Pancreas (tissue), 10 donors: Measurements from ENCODE around the gene OR51B2. TPM values are rescaled to one million over a fixed set of nuclear protein-coding genes. Genes with fewer than 3 reads are reported as not detected.

Source experiments
- ATAC-seq, 4 donors: fragments of 200-7000 bp; cut with Tn5 transposase; one replicate each; pipeline versions ENCODE4 v1.8.0 to v1.9.1; 2020; ENCODE audit warnings: mild to moderate bottlenecking in 4 of 4, moderate library complexity in 4 of 4
- DNase-seq, 6 donors: peaks; one replicate each; pipeline ENCODE4 v3.0.0-alpha.2; 2020
- FAIRE-seq: peaks from 2 replicates; lab custom pipeline; 2012; peaks lifted over from hg19 to GRCh38; lab: Jason Lieb, UNC
- H3K27ac ChIP-seq, 4 donors: fragments of 200-600 bp; sonication (generic); 1 replicate in 3 of 4; 2 replicates in 1 of 4; pipeline versions ENCODE4 v1.5.0 to v1.8.0; 2020
- H3K27me3 ChIP-seq, 4 donors: fragments of 200-600 bp; one replicate each; pipeline ENCODE4 v1.8.0; 2021
- H3K36me3 ChIP-seq, 3 donors: fragments of 200-600 bp; sonication (generic) in 1 of 3; one replicate each; pipeline versions ENCODE4 v1.5.0 to v1.8.0; 2020 to 2021
- H3K4me1 ChIP-seq, 3 donors: fragments of 200-600 bp; one replicate each; pipeline ENCODE4 v1.8.0; 2021
- H3K4me3 ChIP-seq, 4 donors: fragments of 200-600 bp; sonication (generic) in 2 of 4; one replicate each; pipeline versions ENCODE4 v1.5.0 to v1.8.0; 2020 to 2021
- H3K9me3 ChIP-seq, 4 donors: fragments of 200-600 bp; one replicate each; pipeline ENCODE4 v1.8.0; 2021
- WGBS, 2 donors: extraction: QIAGEN DNeasy Blood & Tissue Kit; methylation state at CpG; one replicate each; pipeline ENCODE4 v1.1.7; 2013; 5-methylcytosine and 5-hydroxymethylcytosine counted together
- intact Hi-C, 3 donors: fragments of 100-400 bp; cut with DNase I; formaldehyde crosslinking; loops; one replicate each; pipeline versions ENCODE4 v1.11.1 to v1.14.2; 2022
- polyA plus RNA-seq, 2 donors: library from polyadenylated mRNA; stranded (reverse); fragments of 200-250 nt; gene quantifications; one replicate each; pipeline ENCODE4 v1.2.3, GENCODE V29; 2013
- total RNA-seq, 6 donors: library from RNA; stranded (reverse); fragmentation: NEBNext Ultra II Directional in 4 of 6; extraction: Animal tissue kit (Norgen Biotek cat#: 25700) in 4 of 6; gene quantifications; one replicate each; pipeline versions ENCODE4 v1.2.1 to v1.2.4, GENCODE V29; 2021 to 2023
- TF ChIP-seq, protein P1 (sequence below), 4 donors: fragments of 200-600 bp; sonication (generic) in 3 of 4; IDR thresholded peaks; one replicate each; pipeline versions ENCODE4 v1.5.0 to v1.8.0; 2021; ENCODE audit warnings: antibody characterized with exemption in 4 of 4
- donor health status: healthy with polysubstance abuse.
- donor health status: DM: no; HTN: no; CAD: no; lungs with moderate emphysema.
- donor health status: DM: no; HTN: no; CAD: no.
- donor health status: control.
- donor health status: control.
- donor health status: Bipolar disorder and iron deficiency.
- donor health status: DM: yes; HTN: yes; CAD: no.
- donor health status: DM: no; HTN: no; CAD: no.
- donor health status: DM: no; HTN: no; CAD: no.
- donor health status: DM: yes; HTN: yes; CAD: no.

The OR51B2 gene
- total and polyA plus RNA-seq, 8 donors: not detected

DNA sequence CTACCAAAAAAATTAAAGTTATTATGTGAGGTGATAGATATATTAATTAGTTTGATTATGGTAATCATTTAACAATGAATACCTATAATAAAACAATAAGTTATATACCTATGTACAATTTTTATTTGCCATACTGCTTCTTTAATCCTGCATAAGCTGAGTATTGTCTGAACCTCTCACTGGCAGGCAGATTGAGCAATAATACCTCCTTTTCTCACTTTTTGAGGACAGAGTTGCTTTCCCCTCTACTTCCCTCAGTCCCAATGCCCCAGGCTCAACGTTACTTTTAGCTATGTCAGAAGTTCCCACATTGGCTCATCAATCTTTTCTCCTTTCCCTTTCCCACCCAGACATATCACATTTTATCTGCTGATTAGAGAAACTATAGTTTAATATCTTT, 25.5 kb upstream of the OR51B2 start:
- H3K4me1 ChIP-seq: no peaks in the 10 kb centered on the region
- H3K27me3 ChIP-seq: no peaks in the 10 kb centered on the region
- H3K36me3 ChIP-seq: no peaks in the 10 kb centered on the region
- no peaks in the 10 kb centered on the region for H3K9me3 ChIP-seq
- intact Hi-C loops: no loop called here
- no peak overlapping the region for H3K4me3 ChIP-seq
- no peak for ATAC-seq
- TF ChIP-seq, protein P1, sequence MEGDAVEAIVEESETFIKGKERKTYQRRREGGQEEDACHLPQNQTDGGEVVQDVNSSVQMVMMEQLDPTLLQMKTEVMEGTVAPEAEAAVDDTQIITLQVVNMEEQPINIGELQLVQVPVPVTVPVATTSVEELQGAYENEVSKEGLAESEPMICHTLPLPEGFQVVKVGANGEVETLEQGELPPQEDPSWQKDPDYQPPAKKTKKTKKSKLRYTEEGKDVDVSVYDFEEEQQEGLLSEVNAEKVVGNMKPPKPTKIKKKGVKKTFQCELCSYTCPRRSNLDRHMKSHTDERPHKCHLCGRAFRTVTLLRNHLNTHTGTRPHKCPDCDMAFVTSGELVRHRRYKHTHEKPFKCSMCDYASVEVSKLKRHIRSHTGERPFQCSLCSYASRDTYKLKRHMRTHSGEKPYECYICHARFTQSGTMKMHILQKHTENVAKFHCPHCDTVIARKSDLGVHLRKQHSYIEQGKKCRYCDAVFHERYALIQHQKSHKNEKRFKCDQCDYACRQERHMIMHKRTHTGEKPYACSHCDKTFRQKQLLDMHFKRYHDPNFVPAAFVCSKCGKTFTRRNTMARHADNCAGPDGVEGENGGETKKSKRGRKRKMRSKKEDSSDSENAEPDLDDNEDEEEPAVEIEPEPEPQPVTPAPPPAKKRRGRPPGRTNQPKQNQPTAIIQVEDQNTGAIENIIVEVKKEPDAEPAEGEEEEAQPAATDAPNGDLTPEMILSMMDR (IDR thresholded peaks at IDR 0.05): no peak
- 27 to 28% methylated on average over 1 of the region's 1 CpG for WGBS, 2 donors
- no peak overlapping the region for H3K27ac ChIP-seq
- no peak for DNase-seq
- FAIRE-seq: no peak

DNA sequence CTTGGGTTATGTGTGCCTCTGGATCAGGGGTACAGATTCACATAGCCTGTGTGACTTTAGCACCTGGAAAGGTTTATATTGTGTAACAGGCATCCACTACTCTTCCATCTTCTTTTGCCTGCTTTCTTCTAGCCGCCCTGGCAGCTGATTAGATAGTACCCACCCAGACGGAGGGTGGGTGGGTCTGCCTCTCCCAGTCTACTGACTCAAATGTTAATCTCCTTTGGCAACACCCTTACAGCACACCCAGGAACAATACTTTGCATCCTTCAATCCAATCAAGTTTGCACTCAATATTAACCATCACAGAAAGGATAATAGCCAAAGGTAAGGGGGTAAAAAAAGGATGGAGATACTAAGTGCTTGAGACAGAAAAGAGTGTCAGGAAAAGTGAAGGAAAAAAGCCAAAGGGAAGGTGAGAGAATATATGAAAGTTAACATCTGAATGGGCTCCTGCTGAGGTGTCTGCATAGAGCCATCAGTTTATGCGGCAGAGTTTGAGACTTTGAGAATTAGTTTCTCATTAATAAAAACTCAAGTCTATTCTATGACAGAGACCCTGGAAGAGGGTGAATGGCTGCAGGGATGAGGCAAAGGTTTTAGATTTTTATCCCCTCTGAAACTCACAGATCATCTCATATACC, 24.6 kb upstream of the OR51B2 start:
- no peaks in the 10 kb centered on the region for H3K27me3 ChIP-seq
- DNase-seq (no peak), ATAC-seq (no peak), FAIRE-seq (no peak)
- intact Hi-C loops: no loop called here
- 21 to 22% methylated on average over 3 of the region's 3 CpGs for WGBS, 2 donors
- no peaks in the 10 kb centered on the region for H3K36me3 ChIP-seq
- no peaks in the 10 kb centered on the region for H3K9me3 ChIP-seq
- no peak overlapping the region for H3K27ac ChIP-seq
- TF ChIP-seq, protein P1 (IDR thresholded peaks at IDR 0.05): no peak
- H3K4me3 ChIP-seq: no peak overlapping the region
- no peaks in the 10 kb centered on the region for H3K4me1 ChIP-seq

DNA sequence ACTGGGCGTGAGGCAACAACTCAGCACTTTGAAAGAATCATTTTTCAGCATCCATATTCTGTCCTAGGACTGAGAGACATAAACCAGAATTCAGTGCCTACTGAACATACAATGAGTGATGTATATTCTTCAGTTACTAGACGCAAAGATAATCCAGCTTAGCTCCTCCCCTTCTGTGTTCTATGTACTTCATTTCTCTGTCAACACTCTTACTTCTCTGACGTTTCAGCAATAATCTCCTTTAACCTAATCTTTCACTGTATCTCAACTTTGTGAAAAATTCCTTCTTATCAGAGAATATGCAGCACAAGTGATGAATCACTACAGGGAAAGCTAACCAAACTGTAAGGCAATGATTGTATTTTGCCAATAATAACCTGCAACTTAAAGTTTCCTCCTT, 21.7 kb upstream of the OR51B2 start:
- ATAC-seq (no peak), FAIRE-seq (no peak), DNase-seq (no peak)
- Histone ChIP-seq H3K27me3 (no peaks in the 10 kb centered on the region), H3K9me3 (no peaks in the 10 kb centered on the region), H3K36me3 (no peaks in the 10 kb centered on the region), H3K4me3 (no peak overlapping the region), H3K27ac (no peak overlapping the region), H3K4me1 (no peaks in the 10 kb centered on the region)
- intact Hi-C loops: no loop called here
- 40 to 54% methylated on average over 3 of the region's 3 CpGs for WGBS, 2 donors
- TF ChIP-seq, protein P1 (IDR thresholded peaks at IDR 0.05): no peak

DNA sequence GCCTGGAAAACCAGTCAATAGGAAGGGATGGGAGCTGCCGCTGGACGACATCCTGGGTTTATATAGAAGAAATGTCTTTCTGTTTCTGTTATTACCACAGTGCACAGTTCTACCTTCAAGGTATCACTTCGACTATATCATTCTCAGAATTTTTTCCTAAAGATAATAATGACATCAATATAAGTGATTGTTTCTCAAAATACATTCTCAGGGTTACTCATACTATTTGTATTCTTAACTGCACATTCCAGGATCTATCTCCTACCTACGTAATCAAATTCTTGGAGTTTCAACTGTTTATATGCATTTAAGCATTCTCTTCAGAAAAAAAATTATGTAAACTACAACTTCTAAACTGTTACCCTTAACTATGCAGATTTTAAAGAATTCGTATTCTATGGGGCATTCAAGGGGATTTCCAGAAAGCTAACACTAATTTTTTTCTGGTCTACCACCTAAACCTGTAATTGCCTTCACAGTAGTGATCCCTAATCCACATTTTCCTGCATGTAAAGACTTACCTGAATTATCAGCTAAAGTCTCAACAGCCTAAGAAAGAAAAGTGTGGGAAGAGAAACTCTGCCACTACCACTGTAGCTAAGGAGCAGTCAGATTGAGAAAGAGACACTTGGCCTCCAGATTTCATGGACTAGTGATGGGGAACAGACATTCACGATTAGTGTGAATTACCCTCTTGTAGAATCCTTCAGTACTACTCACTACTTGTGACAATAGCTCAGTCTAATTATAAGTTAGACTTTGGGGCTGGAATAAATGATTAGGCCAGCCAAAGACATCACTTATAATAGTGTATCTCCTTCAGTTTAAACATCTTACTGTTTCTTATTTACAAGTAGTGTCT, 19.6 kb upstream of the OR51B2 start, which contains the start of gene OR51B5:
OR51B5 (minus strand) TSS at position 51 of the 862 bp plus-strand sequence; CDS start at position 51, 0 bp downstream.
- WGBS, 2 donors: 58 to 70% methylated on average over 6 of the region's 6 CpGs
- intact Hi-C loops: no loop called here
- FAIRE-seq (no peak), DNase-seq (no peak), ATAC-seq (no peak)
- Histone ChIP-seq H3K36me3 (no peaks in the 10 kb centered on the region), H3K4me3 (no peak within 1 kb of the TSS), H3K9me3 (no peaks in the 10 kb centered on the region), H3K27me3 (no peaks in the 10 kb centered on the region), H3K4me1 (no peaks in the 10 kb centered on the region), H3K27ac (no peak within 1 kb of the TSS)
- TF ChIP-seq, protein P1 (IDR thresholded peaks at IDR 0.05): no peak
